Inflammatory macrophage (primary cell): ENCODE results near the gene FRS2.

ENCODE experiments used
- DNase-seq, 2 donors: peaks; one replicate each; pipeline ENCODE4 v3.0.0-alpha.2; 2020 to 2022

FRS2 gene

GRCh38 chr12:69533844-69534243 lies 63.7 kb downstream of the FRS2 start:
- DNase-seq, result no peak

DNA sequence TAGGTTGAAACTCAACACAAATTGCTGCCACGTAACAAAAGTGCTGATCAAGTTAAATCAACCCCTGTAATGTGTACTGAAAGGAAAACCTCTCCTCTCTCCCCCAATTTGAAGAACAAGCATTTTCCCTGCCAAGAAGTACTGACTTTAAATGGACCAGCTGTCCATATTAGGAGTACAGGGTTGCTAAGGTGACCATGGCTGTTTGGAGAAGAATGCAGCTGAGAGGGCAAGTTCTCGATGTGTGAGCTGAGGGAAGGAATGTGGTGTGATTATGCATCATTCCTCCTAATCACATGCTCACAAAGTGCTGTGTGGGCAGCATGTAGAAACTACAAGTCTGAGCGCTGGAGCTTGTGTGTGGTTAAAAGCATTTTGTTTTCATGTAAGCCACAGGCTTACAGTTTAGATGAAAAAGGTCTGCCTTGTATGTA lies 64.2 kb downstream of the FRS2 start:
- peak; percentile 90 to 94 for DNase-seq

GRCh38 chr12:69540987-69541386 lies 70.8 kb downstream of the FRS2 start:
- no peak for DNase-seq

- no peak for DNase-seq
Measured at GRCh38 chr12:69544087-69544486, 73.9 kb downstream of the FRS2 start.

DNA sequence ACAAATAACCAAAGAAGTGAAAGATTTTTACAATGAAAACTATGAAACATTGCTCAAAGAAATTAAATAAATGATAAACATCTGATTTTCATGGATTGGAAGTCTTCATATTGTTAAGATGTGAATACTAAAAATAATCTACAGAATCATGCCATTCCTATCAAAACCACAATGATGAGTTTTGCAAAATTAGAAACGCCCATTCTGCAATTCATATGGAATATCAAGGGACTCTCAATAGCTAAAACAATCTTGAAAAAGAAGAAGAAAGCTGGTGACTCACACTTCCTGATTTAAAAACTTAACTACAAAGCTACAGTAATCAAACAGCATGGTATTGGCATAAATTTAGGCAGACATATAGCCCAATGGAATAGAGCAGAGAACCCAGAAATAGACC lies 74.9 kb downstream of the FRS2 start:
- peak in 1 of 2 donors; percentile 42 for DNase-seq

GRCh38 chr12:69546693-69547438 lies 76.7 kb downstream of the FRS2 start:
- no peak for DNase-seq

GRCh38 chr12:69548687-69549086 lies 78.5 kb downstream of the FRS2 start:
- DNase-seq, result no peak

DNA sequence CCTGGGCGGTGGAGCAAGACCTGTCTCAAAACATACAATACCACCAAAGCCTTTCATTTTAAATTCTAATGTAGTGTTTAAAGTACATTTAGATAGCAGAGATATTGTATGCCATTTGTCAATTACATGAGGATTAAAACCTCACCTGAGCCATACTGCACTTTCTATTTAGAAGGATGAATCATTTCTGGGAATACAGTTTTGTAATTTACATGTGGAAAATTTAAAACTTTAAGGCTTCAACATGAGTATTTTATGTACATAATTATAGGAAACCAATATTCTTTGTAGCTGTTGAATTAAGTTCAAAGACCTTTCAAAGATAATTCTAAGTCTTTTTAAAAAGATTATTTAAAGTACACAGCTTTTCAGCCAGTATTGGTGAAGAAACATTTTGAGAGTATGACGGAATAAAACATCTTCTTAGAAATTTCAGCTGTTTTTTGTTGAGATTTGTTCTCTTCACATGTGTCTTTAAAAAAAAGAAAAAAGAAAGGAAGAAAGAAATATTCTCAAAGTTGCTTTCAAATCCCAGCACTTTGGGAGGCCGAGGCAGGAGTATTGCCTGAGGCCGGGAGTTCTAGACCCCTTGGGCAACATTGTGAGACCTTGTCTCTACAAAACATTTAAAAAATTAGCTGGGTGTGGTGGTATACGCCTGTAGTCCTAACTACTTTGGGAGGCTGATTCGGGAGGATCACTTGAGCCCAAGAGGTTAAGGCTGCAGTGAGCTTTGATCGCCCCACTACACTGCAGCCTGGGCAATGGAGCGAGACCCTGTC lies 80.6 kb downstream of the FRS2 start:
- DNase-seq, result no peak

GRCh38 chr12:69553628-69554248 lies 83.5 kb downstream of the FRS2 start:
- no peak for DNase-seq

- DNase-seq, result no peak
Measured at GRCh38 chr12:69555461-69555860, 85.3 kb downstream of the FRS2 start.

DNA sequence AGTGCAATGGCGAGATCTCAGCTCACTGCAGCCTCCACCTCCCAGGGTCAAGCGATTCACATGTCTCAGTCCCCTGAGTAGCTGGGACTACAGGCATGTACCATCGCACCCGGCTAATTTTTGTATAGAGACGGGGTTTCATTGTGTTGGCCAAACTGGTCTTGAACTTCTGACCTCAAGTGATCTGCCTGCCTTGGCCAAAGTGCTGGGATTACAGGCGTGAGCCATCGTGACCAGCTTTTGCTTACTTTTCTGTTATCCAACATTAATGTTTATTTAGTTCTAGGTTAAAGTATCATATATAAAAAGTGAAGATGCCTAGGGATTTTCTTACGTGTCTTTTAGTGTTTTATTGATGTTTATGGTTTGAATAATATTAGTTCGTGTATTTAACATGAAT lies 86.2 kb downstream of the FRS2 start:
- no peak for DNase-seq

- DNase-seq, result no peak
Measured at GRCh38 chr12:69563166-69563762, 93.1 kb downstream of the FRS2 start.

DNA sequence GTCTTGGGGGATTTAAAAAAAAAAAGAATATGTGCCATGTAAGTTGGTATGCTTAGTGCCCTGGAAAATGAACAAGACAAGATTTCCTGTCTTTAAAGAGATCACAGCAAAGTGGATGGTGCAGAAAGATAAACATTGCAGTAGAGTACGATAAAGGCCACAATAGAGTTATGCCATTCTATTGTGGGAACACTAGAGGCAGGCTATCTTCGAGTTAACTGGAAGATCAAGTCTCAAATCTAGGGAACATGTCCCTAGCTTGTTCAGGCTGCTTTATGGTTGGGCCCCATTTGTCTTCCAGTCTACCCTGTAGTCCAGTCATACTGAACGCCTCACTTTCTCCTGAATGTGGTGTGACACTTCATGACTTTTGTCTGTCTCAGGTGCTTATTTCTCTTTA lies 96.4 kb downstream of the FRS2 start:
- DNase-seq, result no peak

DNA sequence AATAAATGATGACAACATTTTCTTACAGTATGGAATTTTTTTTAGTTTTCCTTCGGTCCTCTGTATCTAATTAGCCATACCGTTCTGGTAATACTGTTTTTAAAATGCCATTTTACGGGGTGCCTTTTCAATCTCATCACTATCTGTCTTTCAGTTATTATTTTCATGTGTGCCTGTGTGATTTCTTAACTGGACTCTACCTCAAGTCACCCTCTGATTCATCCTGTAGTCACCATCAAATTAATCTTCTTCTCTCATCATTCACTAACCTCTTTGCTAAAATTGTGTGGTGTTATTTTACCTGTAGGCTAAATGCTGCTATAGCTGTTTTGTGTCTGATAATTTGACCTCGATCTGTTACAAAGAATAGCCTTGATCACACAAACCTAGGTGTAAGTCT lies 99.0 kb downstream of the FRS2 start:
- no peak for DNase-seq

- DNase-seq, result no peak
Measured at GRCh38 chr12:69570000-69570516, 99.9 kb downstream of the FRS2 start.

DNA sequence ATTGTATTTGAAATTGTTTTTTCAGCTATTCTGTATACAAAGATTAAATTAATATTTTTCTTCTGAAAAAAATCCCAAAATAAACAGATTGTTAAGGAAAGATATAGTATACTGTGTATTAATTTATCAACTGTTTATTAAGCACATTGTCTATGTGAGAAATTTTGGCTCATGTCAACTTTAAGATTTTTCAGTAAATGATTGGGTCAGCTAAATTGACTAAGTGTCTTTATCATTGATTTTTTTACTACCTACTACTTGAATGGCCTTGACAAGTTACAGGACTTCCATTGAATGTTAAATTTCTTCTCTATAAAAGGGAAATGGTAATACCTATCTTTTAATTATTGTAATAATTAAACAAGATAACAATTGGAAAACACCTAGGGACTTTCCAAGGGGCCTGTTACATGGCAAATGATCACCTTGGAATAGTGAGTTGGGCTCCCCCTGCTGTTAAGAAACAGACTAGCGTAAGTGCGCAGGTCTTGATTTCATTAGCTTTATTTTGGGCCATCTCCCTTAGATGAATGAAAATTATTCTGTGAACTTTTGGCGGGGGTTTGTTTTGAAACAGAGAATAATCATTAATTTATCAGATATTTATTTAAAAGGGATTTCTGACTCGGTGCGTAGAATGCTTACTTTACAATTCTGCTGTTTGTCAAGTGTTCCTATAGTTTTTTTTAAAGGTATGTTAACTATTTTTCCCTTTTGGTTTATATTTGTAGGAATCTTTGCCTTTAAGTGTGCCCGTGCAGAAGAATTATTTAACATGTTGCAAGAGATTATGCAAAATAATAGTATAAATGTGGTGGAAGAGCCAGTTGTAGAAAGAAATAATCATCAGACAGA lies 100.6 kb downstream of the FRS2 start:
- DNase-seq, result peak; percentile 58 to 68

DNA sequence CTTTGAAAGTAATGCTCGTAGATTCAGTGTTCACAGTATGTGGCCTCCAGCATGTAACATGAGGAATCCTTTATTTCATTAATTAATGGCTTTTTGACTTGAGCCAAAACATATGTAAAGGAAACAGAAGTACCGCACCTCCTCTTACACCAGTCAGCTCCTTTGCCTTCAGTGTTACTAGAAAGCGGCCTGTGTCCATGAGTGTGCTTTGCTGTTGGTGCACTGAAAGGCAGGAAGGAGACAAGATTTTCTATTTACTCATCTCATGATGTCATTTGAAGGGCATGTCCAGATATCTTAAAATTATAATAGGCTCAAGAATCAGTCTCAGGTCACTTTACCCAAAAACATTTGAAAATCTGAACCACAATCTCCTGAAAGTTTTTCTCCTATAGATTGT lies 105.2 kb downstream of the FRS2 start:
- no peak for DNase-seq

GRCh38 chr12:69578283-69578682 lies 108.1 kb downstream of the FRS2 start:
- peak in 1 of 2 donors; percentile 26 for DNase-seq

DNA sequence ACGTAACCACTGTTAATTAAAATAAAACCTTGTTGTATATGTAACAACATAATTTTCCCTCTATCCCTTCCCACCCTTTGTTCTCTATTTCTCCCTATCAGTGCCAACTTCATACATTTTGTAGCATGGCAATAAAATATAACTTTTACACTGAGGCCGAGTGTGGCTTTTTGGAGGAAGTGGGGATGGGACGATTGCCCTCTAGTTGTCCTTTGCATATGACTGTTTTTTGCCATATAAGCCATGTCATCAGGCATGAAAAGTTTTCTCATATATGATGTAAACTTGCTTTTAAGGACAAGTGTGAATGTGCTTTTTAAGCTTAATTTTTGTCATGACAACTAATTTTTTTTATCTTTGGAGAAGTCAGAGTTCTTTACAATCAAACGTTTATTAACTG lies 108.8 kb downstream of the FRS2 start:
- DNase-seq, result peak in 1 of 2 donors; percentile 24

DNA sequence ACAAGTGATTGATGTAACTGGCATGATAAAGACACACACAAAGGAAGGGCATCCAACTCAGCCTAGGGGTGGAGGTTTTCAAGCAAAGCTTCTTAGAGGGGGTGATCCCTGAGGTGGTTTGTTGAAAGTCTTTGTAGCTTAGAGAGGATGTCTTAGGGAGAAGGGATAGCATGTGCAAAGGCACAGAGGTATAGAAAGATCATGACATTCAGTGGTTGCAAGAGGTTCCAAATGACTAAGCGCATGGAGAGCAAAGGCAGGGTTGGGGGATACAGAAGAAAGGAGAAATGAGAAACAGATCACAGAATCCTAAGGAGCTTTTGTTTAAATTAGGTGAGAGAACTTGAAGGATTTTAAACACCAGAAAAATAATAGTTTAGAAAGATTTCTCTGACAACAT lies 109.9 kb downstream of the FRS2 start:
- DNase-seq, result no peak

DNA sequence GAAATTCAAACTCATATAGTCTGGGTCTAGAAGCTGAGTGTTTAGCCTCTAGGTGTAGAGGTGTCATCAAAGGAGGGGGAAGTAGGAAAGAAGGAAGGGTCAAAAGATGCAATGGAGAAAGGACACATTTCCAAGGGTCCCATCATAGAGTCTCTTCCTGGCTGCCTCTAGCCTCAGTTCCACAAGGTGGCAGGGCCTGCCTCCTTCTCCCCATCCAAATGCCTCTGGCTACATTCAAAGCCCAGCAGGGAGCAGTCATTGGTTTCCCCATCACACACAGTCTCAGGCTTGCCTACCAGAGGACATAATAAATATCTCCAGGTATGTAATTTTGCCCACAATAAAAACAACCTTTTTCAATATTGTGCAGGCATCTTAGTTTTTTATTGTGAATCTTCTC lies 113.0 kb downstream of the FRS2 start:
- no peak for DNase-seq
